HepG2 (cell line): ENCODE measurements around the gene PLCL1. TPM values are rescaled to one million over a fixed set of nuclear protein-coding genes. Genes with fewer than 3 reads are reported as not detected.

Experiments
- ATAC-seq: fragments of 200-7000 bp; cut with Tn5 transposase; 3 replicates; pipeline ENCODE4 v1.9.1; 2020; ENCODE audit warnings: mild to moderate bottlenecking, moderate library complexity
- BruUV-seq: library from RNA; stranded (reverse); fragments of 400-500 nt; replicated peaks from 2 replicates; lab custom pipeline; 2021; lab: Mats Ljungman, UMichigan
- CTCF ChIA-PET: fragments of 300-600 bp; formaldehyde crosslinking; extraction: SDS; loops from one replicate; lab custom pipeline; 2021; ENCODE audit warnings: low total read pairs, inconsistent platforms, low intra/inter-chr PET ratio; lab: Yijun Ruan, JAX
- POLR2A ChIA-PET: fragments of 350-600 bp; sonication (Branson Sonifier 250); formaldehyde crosslinking; loops from one replicate; lab custom pipeline; 2020; ENCODE audit warnings: antibody characterized with exemption, inconsistent platforms; lab: Yijun Ruan, JAX
- DNase-seq: peaks from one replicate; pipeline ENCODE4 v3.0.0-alpha.2; 2015; ENCODE audit warnings: low spot score
- FAIRE-seq: peaks from 3 replicates; lab custom pipeline; 2011; peaks lifted over from hg19 to GRCh38; lab: Jason Lieb, UNC
- H2AFZ ChIP-seq: one replicate; pipeline ENCODE4 v1.6.1; 2011; ENCODE audit warnings: low read length, inconsistent platforms
- H3K27ac ChIP-seq: fragments of 300-600 bp; 3 replicates; pipeline ENCODE4 v1.8.0; 2011; ENCODE audit warnings: mixed run types, mild to moderate bottlenecking, mixed read lengths, low read length, inconsistent platforms; ENCODE audit not compliant: insufficient read depth; ENCODE audit errors: extremely low read length
- H3K27me3 ChIP-seq, 2 experiments: fragments of 200-600 bp in 1 of 2; 2 replicates in 1 of 2; 3 replicates in 1 of 2; pipeline versions ENCODE4 v1.6.0 to v1.8.0; 2011; ENCODE audit warnings: low read length in 2 of 2, mild to moderate bottlenecking in 2 of 2, moderate library complexity in 2 of 2, inconsistent platforms in 1 of 2; ENCODE audit not compliant: insufficient read depth in 2 of 2, control insufficient read depth in 1 of 2
- H3K36me3 ChIP-seq, 2 experiments: fragments of 200-600 bp in 1 of 2; replicated peaks in 1 of 2; 2 replicates in 1 of 2; 3 replicates in 1 of 2; pipeline versions ENCODE4 v1.5.1 to v1.8.0; 2011; ENCODE audit warnings: low read length in 2 of 2, inconsistent platforms in 1 of 2; ENCODE audit not compliant: insufficient read depth in 2 of 2, control insufficient read depth in 1 of 2
- H3K4me1 ChIP-seq: 2 replicates; pipeline ENCODE4 v1.5.1; 2012; ENCODE audit warnings: low read length, inconsistent platforms; ENCODE audit not compliant: insufficient read depth
- H3K4me2 ChIP-seq: 2 replicates; pipeline ENCODE4 v1.6.0; 2011; ENCODE audit warnings: low read depth, low read length, inconsistent platforms
- H3K4me3 ChIP-seq, 3 experiments: fragments of 200-600 bp in 1 of 3; sonication (generic), shearing (Covaris generic) in 1 of 3; replicated peaks in 1 of 3; 2 replicates each; pipeline ENCODE4 v1.5.1; 2011 to 2016; ENCODE audit warnings: low read length in 3 of 3, inconsistent platforms in 2 of 3, low read depth in 2 of 3, mild to moderate bottlenecking in 2 of 3, control low read depth in 1 of 3, mixed read lengths in 1 of 3; ENCODE audit not compliant: insufficient read depth in 1 of 3
- H3K79me2 ChIP-seq: one replicate; pipeline ENCODE4 v1.6.1; 2011; ENCODE audit warnings: low read length, inconsistent platforms; ENCODE audit not compliant: insufficient read depth
- H3K9ac ChIP-seq: 2 replicates; pipeline ENCODE4 v1.6.0; 2011; ENCODE audit warnings: mild to moderate bottlenecking, low read depth, low read length, inconsistent platforms; ENCODE audit not compliant: insufficient read depth
- H3K9me3 ChIP-seq: 2 replicates; pipeline ENCODE4 v1.5.1; 2012; ENCODE audit warnings: mild to moderate bottlenecking, low read length
- H4K20me1 ChIP-seq: 2 replicates; pipeline ENCODE4 v1.6.0; 2011; ENCODE audit warnings: inconsistent platforms, mild to moderate bottlenecking, low read length, moderate library complexity; ENCODE audit not compliant: insufficient read depth
- MAFF ChIP-seq: IDR thresholded peaks from 2 replicates; pipeline ENCODE4 v1.6.1; 2011; ENCODE audit warnings: low read depth, low read length, improper control_type of control experiment
- MAFK ChIP-seq, 2 experiments: IDR thresholded peaks in 1 of 2; conservative IDR thresholded peaks in 1 of 2; 2 replicates each; pipeline ENCODE4 v1.6.1; 2011; ENCODE audit warnings: improper control_type of control experiment in 2 of 2, low read length in 2 of 2
- SMC3 ChIP-seq: IDR thresholded peaks from 2 replicates; pipeline ENCODE4 v1.6.1; 2011; ENCODE audit warnings: low read length, improper control_type of control experiment
- STAG1 ChIP-seq: sonication (generic); formaldehyde crosslinking; IDR thresholded peaks from 2 replicates; pipeline ENCODE4 v1.4.0; 2020; ENCODE audit warnings: missing genetic modification reagents
- ZFAT ChIP-seq: sonication (generic); formaldehyde crosslinking; conservative IDR thresholded peaks from 2 replicates; pipeline ENCODE4 v1.8.1; 2023; ENCODE audit warnings: missing genetic modification reagents, inconsistent platforms
- ZNF256 ChIP-seq: sonication (generic); formaldehyde crosslinking; conservative IDR thresholded peaks from 2 replicates; pipeline ENCODE4 v1.4.0; 2020; ENCODE audit warnings: missing genetic modification reagents
- ZNF678 ChIP-seq: sonication (generic); formaldehyde crosslinking; IDR thresholded peaks from 2 replicates; pipeline ENCODE4 v1.4.0; 2020; ENCODE audit warnings: mild to moderate bottlenecking, missing genetic modification reagents
- whole genome bisulfite sequencing: methylation state at CpG from one replicate; pipeline ENCODE4 v1.1.6; 2017; ENCODE audit warnings: low lambda C conversion rate; 5-methylcytosine and 5-hydroxymethylcytosine counted together
- in situ Hi-C: cut with HindIII; loops from 2 replicates; pipeline ENCODE4 v1.10.0; 2017; ENCODE audit warnings: low pct_unique_long_range_greater_than_20kb; ENCODE audit not compliant: extremely low pct_ligation_motif_present
- intact Hi-C: fragments of 100-400 bp; cut with micrococcal nuclease; formaldehyde crosslinking; loops from one replicate; pipeline ENCODE4 v1.10.0; 2022; ENCODE audit not compliant: unreplicated experiment
- polyA plus RNA-seq, 8 experiments: library from polyadenylated mRNA; depleted of rRNA in 3 of 8; stranded (reverse) in 7 of 8; unstranded in 1 of 8; fragments of >200 nt; fragmentation: Illumina TruSeq in 4 of 8; extraction: Trizol in 4 of 8; gene quantifications; 2 replicates each; pipeline versions ENCODE4 v1.2.1 to v1.2.3, GENCODE V29; 2011 to 2016; ENCODE audit warnings: low read depth in 4 of 8, missing spikeins in 1 of 8, mixed read lengths in 1 of 8; ENCODE audit not compliant: insufficient read depth in 1 of 8
- total RNA-seq, 5 experiments: library from RNA; depleted of rRNA; stranded (reverse); fragments of >200 nt; fragmentation: Illumina TruSeq; extraction: Trizol; gene quantifications; 2 replicates each; pipeline ENCODE4 v1.2.3, GENCODE V29; 2016; ENCODE audit warnings: low read depth in 1 of 5
- TF ChIP-seq, protein P1 (sequence below): sonication (generic); formaldehyde crosslinking; IDR thresholded peaks from 2 replicates; pipeline ENCODE4 v1.5.0; 2020; ENCODE audit warnings: mild to moderate bottlenecking, missing genetic modification reagents, moderate library complexity
- TF ChIP-seq, protein P2 (sequence below): sonication (generic); formaldehyde crosslinking; conservative IDR thresholded peaks from 2 replicates; pipeline ENCODE4 v1.8.0; 2022; ENCODE audit warnings: mild to moderate bottlenecking, moderate library complexity, missing genetic modification reagents

Gene PLCL1
- total and polyA plus RNA-seq, 2 of the 13 experiments (the other 11 are each of a cell fraction or from before 2014, with no cell fraction given), result not detected

DNA sequence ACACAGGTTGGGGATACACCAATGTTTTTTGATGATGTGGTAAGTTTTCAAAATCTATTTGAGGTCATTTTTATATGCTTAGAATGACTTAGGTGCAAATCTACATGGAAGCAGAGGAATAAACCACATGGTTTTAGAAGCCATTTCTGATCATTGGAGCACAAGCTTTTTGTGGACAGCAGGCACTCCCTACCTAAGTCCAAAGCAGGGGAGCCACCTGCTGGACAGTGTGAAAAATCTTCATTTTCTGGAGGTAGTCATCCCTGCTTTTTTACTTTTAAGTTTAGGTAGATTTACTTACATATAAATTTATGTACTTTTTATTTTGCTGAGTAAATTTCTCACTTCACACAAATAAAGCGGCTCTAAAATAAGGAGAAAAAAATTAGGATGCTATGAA is 323.2 kb downstream of the PLCL1 start:
- WGBS, result 0% methylated on average over 1 of the region's 1 CpG
- no peak overlapping the region for H2AFZ ChIP-seq
- ChIA-PET POLR2A (no interaction called here), CTCF (interaction anchor here (1.0 to 4.2 kb wide), 2 partner anchors 9 to 324 kb away, joined by 3 to 36 read pairs; partner anchors contain the start of gene PLCL1)
- H3K4me3 ChIP-seq, result no peak overlapping the region
- FAIRE-seq (peak; percentile 88), DNase-seq (peak; percentile 56), ATAC-seq (peak; percentile 93)
- peaks cover 5% of the 10 kb centered on the region; the same call in 1 of the 2 replicates for H3K4me1 ChIP-seq
- no peaks in the 10 kb centered on the region for H4K20me1 ChIP-seq
- H3K27me3 ChIP-seq, result no peaks in the 10 kb centered on the region
- TF ChIP-seq MAFF, result 0 out of 2 replicates have a peak, but pooled peaks have one; percentile 14
- TF ChIP-seq, protein P1, sequence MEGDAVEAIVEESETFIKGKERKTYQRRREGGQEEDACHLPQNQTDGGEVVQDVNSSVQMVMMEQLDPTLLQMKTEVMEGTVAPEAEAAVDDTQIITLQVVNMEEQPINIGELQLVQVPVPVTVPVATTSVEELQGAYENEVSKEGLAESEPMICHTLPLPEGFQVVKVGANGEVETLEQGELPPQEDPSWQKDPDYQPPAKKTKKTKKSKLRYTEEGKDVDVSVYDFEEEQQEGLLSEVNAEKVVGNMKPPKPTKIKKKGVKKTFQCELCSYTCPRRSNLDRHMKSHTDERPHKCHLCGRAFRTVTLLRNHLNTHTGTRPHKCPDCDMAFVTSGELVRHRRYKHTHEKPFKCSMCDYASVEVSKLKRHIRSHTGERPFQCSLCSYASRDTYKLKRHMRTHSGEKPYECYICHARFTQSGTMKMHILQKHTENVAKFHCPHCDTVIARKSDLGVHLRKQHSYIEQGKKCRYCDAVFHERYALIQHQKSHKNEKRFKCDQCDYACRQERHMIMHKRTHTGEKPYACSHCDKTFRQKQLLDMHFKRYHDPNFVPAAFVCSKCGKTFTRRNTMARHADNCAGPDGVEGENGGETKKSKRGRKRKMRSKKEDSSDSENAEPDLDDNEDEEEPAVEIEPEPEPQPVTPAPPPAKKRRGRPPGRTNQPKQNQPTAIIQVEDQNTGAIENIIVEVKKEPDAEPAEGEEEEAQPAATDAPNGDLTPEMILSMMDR, result peak; percentile 76
- peak; percentile 75 for TF ChIP-seq STAG1
- no peak for TF ChIP-seq ZNF256 (CRISPR knock-in tag)
- TF ChIP-seq MAFK (conservative IDR thresholded peaks at IDR 0.05 in 1 of 2, IDR thresholded peaks at IDR 0.05 in 1 of 2; ENCODE audit: low read length in 2 of 2), result 0 out of 4 replicates have a peak, but pooled peaks of 1 of the 2 experiments have one; percentile 29
- no peak for TF ChIP-seq ZFAT (CRISPR knock-in tag)
- no peak for TF ChIP-seq ZNF678 (CRISPR knock-in tag)
- TF ChIP-seq, protein P2, sequence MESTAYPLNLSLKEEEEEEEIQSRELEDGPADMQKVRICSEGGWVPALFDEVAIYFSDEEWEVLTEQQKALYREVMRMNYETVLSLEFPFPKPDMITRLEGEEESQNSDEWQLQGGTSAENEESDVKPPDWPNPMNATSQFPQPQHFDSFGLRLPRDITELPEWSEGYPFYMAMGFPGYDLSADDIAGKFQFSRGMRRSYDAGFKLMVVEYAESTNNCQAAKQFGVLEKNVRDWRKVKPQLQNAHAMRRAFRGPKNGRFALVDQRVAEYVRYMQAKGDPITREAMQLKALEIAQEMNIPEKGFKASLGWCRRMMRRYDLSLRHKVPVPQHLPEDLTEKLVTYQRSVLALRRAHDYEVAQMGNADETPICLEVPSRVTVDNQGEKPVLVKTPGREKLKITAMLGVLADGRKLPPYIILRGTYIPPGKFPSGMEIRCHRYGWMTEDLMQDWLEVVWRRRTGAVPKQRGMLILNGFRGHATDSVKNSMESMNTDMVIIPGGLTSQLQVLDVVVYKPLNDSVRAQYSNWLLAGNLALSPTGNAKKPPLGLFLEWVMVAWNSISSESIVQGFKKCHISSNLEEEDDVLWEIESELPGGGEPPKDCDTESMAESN, result 0 out of 2 replicates have a peak, but pooled peaks have one; percentile 34
- TF ChIP-seq SMC3, result peak; percentile 67
- BruUV-seq, result no TSS peak
- intact Hi-C loops (loop anchor here (1.0 kb wide), 3 partner anchors 169 to 324 kb away; no protein-coding TSS in a partner anchor), in situ Hi-C loops (loop anchor here (5.0 kb wide), 1 partner anchor 325 kb away; the partner anchor contains the start of gene PLCL1)
- no peaks in the 10 kb centered on the region for H3K9me3 ChIP-seq
- no peak overlapping the region for H3K9ac ChIP-seq
- no peak overlapping the region for H3K4me2 ChIP-seq
- H3K27ac ChIP-seq, result no peak overlapping the region
- no peaks in the 10 kb centered on the region for H3K36me3 ChIP-seq
- H3K79me2 ChIP-seq, result no peaks in the 10 kb centered on the region
